Suprapubic skin (tissue), 3 donors: ENCODE results near the gene IZUMO1R.
"Not testable (repeated sequence)": the region's sequence is repeated elsewhere in the genome, so short reads cannot be mapped to it uniquely, and the experiment has no call there.

Source experiments
- EP300 ChIP-seq: sonication (generic); formaldehyde crosslinking; IDR thresholded peaks from one replicate; pipeline ENCODE4 v1.6.1; 2017; ENCODE audit warnings: antibody characterized with exemption
- POLR2A ChIP-seq, 2 donors: fragments of 450-650 bp; IDR thresholded peaks; one replicate each; pipeline ENCODE4 v1.6.1; 2017; ENCODE audit warnings: antibody characterized with exemption in 2 of 2, mild to moderate bottlenecking in 2 of 2, moderate library complexity in 2 of 2
- TF ChIP-seq, protein P1 (sequence below), 2 donors: fragments of 200-600 bp in 1 of 2; fragments of 450-650 bp in 1 of 2; sonication (generic) in 1 of 2; IDR thresholded peaks; one replicate each; pipeline ENCODE4 v1.5.1; 2016 to 2019; ENCODE audit warnings: antibody characterized with exemption in 2 of 2, mild to moderate bottlenecking in 1 of 2, moderate library complexity in 1 of 2

DNA sequence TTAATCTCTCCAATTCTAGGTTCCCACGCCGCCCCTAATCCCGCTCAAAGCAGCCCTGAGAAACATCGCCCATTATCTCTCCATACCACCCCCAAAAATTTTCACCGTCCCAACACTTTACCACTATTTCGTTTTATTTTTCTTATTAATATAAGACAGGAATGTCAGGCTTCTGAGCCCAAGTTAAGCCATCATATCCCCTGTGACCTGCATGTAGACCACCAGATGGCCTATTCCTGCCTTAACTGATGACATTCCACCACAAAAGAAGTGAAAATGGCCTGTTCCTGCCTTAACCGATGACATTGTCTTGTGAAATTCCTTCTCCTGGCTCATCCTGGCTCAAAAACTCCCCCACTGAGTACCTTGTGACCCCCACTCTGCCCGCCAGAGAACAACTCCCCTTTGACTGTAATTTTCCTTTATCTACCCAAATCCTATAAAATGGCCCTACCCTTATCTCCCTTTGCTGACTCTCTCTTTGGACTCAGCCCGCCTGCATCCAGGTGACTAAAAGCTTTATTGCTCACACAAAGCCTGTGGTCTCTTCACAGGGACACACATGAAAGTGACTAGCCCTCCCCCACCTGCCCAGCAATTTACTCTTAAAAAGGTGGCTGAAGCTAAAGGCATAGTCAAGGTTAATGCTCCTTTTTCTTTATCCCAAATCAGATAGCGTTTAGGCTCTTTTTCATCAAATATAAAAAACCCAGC is 46.6 kb downstream of the IZUMO1R start:
- TF ChIP-seq, protein P1, sequence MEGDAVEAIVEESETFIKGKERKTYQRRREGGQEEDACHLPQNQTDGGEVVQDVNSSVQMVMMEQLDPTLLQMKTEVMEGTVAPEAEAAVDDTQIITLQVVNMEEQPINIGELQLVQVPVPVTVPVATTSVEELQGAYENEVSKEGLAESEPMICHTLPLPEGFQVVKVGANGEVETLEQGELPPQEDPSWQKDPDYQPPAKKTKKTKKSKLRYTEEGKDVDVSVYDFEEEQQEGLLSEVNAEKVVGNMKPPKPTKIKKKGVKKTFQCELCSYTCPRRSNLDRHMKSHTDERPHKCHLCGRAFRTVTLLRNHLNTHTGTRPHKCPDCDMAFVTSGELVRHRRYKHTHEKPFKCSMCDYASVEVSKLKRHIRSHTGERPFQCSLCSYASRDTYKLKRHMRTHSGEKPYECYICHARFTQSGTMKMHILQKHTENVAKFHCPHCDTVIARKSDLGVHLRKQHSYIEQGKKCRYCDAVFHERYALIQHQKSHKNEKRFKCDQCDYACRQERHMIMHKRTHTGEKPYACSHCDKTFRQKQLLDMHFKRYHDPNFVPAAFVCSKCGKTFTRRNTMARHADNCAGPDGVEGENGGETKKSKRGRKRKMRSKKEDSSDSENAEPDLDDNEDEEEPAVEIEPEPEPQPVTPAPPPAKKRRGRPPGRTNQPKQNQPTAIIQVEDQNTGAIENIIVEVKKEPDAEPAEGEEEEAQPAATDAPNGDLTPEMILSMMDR (IDR thresholded peaks at IDR 0.05): not testable (repeated sequence)
- TF ChIP-seq EP300; POLR2A (IDR thresholded peaks at IDR 0.05): not testable (repeated sequence)
